Measurements from ENCODE around the gene PDE6B.

GRCh38 chr4:620851-621261, 4.5 kb upstream of the PDE6B start:
- TF ChIP-seq GATA2 (IDR thresholded peaks at IDR 0.05; ENCODE audit: low read depth, low read length) (no peak), GATA3 (IDR thresholded peaks at IDR 0.05; ENCODE audit: low read depth, low read length) (no peak)

Data from SH-SY5Y (cell line).